Measurements from ENCODE around the gene IMMT.

The IMMT gene

DNA sequence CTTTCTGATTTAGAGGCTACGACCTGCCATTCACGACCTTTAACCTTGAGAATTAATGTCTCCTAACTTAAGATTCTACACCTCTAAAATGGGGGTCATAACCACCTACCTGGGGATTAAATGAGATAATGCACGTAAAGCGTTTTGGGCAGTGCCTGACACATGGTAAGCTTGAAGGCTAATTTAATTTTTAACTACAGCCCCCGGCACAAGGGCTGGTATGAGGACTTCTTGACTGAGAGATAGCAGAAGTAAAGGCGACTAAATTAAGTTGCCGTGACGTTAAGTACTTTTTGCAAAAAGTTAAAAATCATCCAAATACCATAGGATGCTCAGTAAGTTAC lies 4.5 kb upstream of the IMMT start:
- DNase-seq (ENCODE audit: low read depth): no peak

DNA sequence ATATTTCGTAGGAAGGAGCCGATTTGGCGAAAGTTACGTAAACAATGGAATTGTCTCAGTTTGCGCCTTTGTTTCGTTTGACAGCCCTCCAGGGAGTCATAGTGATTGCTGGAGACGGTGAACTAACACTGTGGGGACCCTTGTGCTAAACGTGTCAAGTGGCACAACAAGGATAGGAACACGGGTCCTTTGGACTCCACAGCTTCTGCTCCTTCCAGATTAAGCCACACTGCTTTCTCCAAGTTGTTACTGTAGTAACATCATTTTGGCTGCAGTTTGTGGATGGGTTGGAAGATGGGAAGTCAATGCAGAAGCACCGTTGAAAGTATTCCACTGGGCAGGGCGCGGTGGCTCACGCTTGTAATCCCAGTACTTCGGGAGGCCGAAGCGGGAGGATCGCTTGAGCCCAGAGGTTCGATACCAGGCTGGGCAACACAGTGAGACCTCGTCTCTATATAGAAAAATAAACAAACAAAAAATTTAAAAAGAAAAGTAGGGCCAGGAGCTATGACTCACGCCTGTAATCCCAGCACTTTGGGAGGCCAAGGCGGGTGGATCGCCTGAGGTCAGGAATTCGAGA lies 636 bp upstream of the IMMT start:
- no peak for DNase-seq (ENCODE audit: low read depth)

DNA sequence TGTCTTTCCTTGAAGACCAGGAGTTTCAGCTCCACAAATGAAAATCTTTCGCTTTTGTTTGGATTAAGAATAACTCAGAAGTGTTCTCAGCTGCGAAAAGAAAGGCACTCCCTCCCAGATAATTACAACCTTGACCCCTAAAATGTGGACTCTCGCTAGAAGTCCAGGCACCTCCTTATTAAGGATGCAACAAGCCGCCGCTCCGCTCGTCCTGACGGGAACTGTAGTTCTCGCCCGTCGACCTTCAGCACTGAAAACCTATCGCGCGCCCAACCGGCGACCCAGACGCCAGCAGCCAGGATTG lies 559 bp downstream of the IMMT start:
- DNase-seq (ENCODE audit: low read depth): no peak

DNA sequence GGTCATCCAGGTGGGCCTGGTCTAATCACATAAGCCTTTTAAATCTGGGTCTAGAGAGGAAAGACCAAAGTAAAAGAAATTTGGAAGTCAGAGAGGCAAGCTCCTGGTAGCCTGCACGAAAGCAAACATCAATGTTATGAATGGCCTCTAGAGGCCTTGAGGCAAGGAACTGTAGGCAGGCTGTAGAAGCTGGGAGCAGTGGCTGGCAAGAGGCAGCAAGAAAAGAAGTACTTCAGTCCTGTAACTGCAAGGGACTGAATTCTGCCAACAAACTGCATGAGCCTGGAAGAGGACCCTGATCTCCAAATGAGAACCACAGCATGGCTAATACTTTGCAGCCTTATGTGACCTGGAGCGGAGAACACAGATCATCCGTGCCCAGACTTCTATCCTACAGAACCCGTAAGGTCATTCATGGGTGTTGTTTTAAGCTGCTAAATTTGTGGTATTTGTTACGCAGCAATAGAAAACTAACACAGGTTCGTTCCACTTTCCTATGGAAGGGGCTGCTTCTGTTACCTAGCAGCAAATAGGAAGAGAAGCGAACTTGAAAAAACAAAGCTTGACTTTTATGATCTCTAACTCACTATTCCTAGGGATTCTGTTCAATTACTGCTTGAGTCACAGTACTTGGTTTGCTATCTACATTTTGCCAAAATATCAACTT lies 1.2 kb downstream of the IMMT start:
- no peak for DNase-seq (ENCODE audit: low read depth)

DNA sequence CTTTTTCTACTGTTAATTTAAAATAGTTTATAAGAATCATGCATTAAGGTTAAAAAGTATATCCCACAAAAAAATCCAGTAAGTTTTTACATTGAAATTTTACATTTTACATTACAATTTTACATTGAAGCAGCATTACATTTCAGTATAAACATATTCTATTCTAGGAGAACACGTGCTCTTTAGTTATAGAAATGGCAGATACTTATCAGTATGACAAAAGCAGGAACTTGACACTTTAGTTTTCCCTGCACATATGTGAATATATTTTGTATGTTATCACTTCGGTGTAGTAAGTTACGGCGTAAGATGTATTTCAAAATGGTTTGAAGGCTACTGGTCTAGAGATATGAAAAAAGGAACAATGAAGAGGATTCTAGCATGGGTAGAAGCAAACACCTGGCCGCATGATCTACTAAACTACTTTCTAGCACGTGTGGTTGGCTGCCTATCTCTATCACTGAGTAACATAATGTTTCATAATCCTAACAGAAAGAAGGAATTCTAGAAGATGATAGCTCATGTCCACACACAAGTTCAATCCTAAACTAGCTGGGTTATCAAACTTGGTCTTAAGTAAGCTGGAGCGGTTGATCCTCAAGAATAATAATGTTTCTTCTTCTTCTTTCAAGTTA lies 5.4 kb downstream of the IMMT start:
- DNase-seq (ENCODE audit: low read depth): no peak

DNA sequence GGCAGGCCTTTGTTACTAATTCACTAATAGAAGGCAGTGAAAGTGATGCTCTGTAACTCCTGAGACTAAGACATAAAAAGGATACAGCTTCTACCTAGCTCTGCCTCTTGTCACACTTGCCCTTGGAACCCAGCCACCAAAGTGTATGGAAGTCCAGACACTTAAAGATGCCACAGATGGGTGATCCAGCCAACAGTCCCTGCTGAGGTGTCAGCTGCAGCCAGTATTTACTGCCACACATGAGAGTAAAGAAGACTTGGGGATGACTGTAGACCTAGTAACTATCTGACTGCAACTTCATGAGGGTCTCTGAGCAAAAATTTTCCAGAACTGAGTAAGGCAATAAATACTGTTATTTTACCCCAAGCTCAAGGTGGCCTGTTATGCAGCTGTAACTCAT lies 8.8 kb downstream of the IMMT start:
- DNase-seq (ENCODE audit: low read depth): no peak

DNA sequence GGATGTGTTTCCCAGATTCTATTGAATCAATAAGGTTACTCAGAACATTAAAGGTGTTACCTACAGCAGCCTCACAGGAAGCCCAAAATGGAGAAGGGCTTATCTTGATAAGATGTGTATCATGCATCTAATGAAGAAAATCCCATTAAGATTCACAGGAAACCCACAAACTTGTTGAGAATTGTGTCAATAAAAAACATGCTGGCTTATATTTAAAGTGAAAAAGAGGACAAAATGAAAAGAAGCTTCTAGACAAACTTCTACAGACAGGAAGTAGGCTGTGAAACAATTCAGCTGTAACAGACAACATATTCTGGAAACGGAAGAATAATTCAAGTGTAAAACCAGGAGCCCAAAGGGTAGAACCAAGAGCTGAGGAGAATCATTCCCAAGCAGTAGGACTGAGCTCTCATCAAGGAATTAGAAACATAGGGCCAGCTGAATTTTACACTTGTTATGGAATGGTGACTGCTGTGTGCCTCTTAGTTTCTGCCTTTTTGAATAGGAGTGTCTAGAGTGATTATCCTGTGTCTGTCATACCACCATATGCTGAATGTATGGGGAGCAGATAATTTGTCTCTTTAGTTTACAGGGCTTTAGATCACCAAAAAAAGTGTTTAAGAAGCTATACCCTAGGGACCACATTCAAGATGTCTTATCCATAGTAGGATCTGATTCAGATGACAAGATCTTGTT lies 9.6 kb downstream of the IMMT start:
- DNase-seq (ENCODE audit: low read depth): no peak

DNA sequence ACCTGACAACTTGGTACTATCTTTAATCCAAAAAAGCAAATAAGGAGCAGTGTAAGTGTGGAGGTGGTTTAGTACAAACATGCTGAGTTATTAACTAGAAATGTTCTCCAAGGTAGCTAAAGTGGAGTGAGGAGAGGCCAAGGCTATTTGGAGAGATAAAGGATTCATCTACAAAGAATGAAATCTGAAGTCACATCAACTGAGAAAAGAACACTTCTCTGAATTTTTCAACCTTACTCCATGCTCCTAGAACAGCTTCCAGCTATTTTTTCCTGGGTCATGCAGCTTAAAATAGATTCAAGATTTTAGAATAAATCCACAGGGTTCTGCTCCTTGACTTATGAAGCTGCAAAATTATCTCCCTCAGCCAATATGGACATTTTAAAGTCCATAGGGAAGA lies 18.7 kb downstream of the IMMT start:
- no peak for DNase-seq (ENCODE audit: low read depth)

DNA sequence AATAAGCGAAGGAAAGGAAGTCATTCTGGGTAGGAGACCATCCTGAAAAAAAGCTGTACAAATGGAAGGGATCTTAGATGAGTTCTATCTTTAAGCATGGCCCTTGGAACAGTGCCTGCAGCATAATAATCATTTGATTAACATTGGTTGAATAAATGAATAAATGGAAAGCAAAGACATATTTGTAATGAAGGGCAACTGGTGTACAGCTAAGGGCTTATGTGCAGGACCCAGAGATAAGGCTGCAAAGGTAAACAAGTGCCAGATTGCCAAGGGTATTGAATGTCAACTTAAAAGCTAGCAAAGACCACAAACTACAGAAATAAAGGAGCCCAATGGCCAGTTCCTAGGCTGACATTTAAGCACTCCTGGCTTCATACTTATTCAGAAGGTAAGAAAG lies 19.4 kb downstream of the IMMT start:
- DNase-seq (ENCODE audit: low read depth): no peak

DNA sequence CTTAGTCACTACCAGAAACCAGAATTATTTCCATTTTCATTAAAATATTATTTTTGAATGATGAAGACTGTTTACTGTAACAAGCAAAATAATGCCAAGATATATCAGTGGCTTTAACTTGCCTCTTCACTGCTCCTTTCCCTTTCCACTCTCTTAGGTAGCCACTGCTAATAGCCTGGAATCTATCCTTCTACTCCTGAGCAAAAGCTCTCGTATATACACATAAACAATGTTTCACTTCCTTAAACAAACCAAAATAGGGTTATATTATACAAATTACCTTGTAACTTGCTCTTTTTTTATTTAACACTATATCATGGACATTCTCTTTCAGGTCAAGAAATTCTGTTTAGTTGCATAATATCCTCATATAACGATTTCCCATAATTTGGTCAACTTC lies 20.8 kb downstream of the IMMT start:
- no peak for DNase-seq (ENCODE audit: low read depth)

DNA sequence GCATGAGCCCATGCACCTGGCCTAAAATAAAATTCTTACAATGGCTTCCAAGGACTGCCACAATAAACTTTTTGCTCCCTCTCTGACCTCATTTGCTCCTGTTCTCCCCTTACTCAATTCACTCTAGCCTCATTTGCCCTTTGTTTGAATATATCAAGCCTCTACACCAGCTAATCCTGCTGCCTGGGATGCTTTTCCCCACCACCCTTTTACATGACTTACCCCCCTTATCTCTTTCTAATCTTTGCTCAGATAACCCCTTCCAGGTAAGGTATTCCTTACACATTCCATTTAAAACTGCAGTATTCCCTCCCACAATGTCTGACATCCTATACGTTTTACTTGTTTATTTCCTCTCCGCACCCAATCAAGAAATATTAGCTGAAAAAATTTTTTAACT lies 22.7 kb downstream of the IMMT start:
- no peak for DNase-seq (ENCODE audit: low read depth)

DNA sequence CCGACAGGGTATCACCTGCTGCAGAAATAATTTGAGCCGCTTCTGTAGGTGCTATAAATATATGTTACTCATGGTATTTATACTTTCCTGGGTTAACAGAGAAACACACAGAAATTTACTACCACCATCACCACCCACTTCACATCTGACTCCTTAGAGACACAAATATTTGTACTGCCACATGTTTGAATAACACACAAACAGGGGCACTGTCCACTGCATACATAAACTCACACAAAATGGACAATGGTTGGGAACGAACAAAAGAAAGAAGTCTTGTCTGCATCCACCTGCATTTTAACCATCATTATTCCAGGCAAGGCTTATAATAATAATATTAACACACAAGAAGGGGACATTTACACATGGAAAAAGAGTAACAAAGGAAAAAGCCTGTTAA lies 24.0 kb downstream of the IMMT start:
- no peak for DNase-seq (ENCODE audit: low read depth)

DNA sequence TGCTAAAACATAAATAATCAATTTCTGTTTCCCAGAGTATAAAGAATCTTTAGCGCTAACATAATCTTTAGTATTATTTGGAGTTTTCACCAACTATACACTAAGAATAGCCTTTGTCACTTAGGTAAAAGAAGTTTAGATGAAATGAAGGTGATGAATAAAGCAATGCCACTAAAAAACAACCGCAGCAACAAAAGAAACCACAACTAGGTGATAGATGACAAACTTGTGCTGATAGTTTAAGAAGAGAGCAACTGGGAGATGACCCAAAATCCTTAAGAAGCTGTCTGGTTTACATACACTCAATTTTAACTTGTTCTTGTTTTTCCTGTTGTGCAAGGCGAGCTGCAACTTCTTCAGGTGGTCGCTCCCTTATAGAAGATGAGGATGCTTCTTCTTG lies 24.8 kb downstream of the IMMT start:
- DNase-seq (ENCODE audit: low read depth): no peak

DNA sequence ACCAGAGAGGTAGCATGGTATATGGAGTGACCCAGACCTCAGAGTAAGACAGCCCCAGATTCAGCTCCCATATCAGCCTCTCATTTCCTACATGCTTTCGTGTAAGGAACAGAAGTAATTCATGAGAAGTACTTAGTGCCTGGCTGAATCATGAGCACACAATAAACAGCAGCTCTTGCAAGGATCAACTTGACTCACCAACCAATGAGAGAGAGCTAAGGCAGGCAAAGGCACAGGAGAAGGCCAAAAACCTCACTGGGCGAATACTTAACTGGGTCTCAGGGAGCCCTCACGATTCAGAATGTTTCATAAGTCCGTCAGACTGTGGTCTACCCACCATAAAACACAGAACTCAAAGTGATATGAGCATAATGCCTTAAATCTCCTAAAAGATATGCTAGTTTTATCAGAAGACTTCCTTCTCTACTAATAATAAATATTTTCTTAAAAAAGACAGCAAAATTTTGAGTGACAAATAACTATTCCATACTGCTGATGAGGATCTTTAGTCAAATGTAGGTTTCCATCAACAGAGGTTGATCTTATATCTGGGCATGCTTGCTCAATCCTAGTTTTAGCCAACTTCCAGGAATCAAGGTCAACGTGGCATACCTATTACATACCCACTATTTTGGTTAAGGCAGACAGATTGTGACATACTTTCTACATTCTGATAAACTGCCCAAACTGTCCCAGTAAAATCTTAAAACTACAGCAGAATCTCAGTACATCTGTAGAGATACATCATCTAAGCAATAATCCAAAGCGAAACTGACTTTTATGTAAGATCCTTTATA lies 34.9 kb downstream of the IMMT start:
- no peak for DNase-seq (ENCODE audit: low read depth)

DNA sequence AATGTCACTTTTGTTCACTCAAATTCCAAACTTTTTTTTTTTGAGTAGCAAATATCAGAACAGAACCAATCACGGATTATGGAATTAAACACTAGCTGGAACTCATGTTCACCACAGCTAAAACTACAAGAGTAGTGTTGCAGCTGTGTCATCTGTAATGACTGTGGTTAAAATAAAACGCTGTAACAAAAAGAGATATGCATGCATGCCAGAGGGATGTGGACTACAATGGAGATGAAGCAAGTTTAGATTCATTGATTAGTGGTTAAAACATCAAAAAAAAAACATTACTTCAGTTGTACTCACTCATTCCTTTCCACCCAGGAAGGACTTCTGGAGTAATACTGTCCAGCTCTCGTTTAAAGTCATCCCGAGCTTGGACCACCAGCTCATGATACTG lies 37.0 kb downstream of the IMMT start:
- no peak for DNase-seq (ENCODE audit: low read depth)

DNA sequence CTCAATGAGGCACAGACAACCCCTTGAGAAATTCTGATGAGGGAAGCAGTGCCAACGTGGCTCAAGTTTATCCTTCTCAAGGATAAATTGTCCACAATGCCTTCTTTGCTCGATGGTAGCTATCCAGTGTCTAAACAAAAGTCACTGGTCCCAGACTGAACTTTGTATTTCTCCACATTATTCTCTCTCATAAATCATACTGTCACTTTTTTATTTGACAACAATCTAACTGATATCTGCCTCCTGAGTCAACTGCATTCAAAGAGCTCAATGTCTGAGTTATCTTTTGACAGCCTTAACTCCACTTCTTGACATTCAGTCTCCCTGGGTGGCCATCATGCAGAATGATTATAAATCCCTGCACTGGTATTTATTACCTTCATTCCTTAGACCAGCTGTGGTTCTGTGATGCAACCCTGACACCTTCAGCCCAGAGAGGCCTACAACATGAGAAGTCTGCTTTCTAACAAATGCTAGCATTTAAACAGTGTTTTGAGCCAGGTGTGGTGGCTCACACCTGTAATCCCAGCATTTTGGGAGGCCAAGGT lies 38.2 kb downstream of the IMMT start:
- DNase-seq (ENCODE audit: low read depth): no peak

DNA sequence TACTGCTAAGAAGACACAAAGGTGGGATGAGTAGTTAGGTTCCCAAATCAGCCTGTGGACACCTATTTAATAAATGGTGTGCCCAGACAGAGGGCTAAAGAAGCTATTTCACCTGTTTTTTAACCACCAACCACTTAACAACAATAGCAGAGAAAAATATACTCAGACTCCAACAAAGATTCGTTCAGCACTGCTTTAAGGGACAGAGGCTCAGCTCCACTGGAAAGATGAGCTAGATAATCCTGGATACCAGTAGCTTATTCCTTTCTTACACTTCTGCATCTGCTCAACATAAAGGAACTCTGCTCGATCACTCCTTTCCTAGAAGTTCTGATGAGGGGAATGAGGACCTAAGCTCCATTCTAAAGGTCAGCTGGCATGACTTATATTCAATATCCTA lies 44.8 kb downstream of the IMMT start:
- no peak for DNase-seq (ENCODE audit: low read depth)

DNA sequence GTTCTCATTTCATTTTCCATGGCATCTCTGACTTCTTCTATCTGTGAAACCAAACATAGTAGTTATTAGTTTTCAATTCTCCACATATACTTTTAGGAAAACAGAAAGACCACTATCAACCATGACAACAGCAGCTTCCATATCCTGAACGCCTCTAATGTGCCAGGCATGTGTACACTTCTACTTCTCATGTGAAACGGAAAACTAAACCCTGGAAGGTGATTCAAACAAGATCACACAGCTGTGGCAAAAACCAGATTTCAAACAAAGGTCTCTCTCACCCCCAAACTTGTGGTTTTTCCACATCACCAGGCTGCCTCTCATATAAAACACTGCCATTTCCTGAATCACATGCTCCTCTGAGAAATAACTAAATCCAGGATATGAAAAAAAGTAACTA lies 47.5 kb downstream of the IMMT start:
- no peak for DNase-seq (ENCODE audit: low read depth)

DNA sequence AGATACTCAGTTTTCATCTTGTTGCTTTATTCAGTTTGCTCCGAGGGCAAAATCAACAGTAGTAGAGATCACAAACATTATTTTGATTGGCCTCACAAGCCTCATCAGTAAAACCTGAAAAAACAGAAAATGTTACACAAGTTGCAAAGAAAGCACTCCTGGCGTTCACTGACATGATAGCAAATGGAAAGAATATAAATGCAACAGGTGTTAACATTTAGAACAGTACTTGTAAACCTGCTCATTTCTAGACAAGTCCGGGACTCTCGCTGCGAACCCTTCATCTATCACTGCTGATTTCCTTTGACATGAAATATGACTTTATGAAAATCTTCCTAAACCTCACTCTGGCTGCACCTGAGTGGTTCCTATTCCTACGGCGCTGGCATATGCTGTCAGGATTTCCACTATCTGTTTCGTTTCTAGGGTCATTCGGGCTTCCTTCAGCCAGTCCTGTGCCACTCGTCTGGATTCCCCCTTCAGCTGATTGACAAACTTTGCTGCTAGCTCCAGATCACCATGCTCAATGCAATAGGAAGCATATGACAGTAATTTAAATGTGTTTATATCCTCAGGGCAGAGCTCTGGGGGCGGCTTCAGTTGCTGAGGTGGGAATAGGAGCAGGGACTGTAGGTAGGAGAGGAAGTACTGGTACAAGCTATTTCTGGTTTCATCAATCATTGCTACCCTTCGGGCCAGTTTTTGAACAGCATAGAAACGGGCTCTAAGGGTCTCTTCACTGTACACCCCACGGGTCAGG lies 51.2 kb downstream of the IMMT start:
- no peak for DNase-seq (ENCODE audit: low read depth)

DNA sequence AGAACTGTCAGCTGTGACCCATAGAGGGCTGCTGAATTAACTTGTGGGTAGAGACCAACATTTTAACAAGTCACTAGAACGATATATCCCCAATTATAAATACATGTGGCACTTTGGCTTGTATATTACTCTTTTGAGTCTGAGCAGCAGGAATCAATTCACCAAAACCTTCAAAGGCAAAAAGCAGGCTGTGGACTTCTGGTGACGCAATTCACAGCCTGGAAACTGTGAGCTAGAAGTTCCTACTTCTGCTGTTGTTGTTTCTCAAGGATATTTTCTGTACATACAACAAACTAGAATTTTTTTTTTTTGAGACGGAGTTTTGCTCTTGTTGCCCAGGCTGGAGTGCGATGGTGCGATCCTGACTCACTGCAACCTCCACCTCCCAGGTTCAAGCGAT lies 52.0 kb downstream of the IMMT start:
- DNase-seq (ENCODE audit: low read depth): no peak

DNA sequence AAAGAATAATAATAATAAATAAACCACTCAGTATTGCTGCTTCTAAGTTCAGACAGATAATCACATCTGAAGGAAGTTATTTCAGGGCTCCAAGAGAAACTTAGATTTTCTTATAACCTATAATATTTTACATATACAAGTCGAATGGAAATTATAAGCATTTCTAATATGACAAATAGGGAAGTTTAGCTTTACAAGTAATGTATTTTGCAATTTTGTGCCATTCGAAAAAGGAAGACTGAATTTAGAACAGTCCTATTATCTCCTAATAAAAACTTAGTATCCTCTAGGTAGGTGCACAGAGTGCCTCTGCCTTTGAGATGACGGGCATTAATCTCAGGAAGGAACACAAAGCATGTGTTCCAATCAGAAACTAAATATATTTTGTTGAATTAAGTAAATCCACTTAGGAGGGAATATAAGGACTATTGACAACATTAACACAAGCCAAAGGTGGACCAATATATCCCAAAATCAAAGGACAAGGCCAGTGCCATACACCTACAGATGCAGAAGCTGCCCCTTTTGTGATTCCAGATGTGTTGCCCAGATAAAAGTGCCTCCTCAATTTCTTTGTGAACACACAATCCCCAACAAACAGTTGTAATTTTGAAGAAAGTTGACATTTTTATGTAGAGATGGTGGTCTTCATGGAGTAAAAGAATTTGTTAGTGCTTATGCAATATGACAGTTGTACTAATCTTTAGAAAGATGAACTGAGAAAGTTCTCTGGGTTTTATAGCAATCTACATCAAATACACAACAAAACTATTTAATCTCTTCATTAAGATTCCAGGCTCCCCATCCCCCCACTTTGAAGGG lies 52.6 kb downstream of the IMMT start:
- DNase-seq (ENCODE audit: low read depth): no peak

Measured in stimulated activated CD4-positive, alpha-beta T cell treated with anti-CD3 and anti-CD28 coated beads, Interleukin-2, amount 100 ng/mL, for 4 hours (primary cell).